Measurements from ENCODE around the gene C6orf136.

C6orf136 gene

GRCh38 chr6:30615958-30616810 lies 30.7 kb upstream of the C6orf136 start:
- DNase-seq (ENCODE audit: low read depth), result no peak

DNA sequence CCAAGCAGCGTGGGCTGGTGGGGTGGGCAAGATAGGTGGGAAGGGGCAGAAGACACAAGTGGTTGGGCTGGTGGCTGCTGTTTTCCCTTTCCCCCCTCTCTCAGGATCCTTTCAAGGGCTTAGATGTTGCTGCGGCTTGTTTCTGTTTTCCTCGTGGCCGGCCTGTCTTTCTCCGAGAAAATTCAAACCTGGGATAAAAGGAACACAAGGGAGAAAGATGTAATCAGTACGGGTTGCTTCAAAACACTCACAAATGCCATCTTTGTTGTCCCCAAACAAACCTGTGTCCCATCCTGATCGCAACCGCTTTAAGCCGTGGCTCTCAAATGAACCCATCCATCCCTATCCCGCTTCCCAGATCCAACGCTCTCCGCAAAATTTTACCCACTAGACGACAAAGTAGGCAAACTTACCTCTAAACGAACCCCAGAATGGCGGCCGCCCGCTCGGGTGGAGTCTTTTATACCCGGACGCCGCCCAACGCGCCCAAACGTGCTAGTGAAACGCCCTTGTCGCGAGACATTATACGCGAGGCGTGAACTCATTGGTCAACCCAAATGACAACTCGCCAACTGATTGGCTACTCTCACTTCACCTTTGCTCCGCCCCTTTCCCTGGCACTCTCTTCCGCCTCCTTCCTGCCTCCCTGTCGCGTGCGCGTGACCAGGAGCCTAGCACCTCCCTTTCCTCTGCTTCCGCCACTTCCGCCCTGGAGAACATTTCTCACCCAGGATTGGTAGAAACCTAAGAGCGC lies 29.9 kb upstream of the C6orf136 start, which contains the start of gene PPP1R10:
TSS of gene PPP1R10 (minus strand) at position 433 of the 754 bp plus-strand sequence. CDS start 7,299 bp downstream, outside the sequence.
- DNase-seq (ENCODE audit: low read depth), result peak; percentile 100

- peak; percentile 93 for DNase-seq (ENCODE audit: low read depth)
These were observed 29.2 kb upstream of the C6orf136 start, which contains the start of gene MRPS18B for GRCh38 chr6:30617565-30618269. TSS of gene MRPS18B (plus strand) at chr6:30617840. CDS start at chr6:30617866, 26 bp downstream.

- no peak for DNase-seq (ENCODE audit: low read depth)
These were observed 28.6 kb upstream of the C6orf136 start for GRCh38 chr6:30618270-30618797.

- no peak for DNase-seq (ENCODE audit: low read depth)
These were observed 27.4 kb upstream of the C6orf136 start for GRCh38 chr6:30619561-30619960.

DNA sequence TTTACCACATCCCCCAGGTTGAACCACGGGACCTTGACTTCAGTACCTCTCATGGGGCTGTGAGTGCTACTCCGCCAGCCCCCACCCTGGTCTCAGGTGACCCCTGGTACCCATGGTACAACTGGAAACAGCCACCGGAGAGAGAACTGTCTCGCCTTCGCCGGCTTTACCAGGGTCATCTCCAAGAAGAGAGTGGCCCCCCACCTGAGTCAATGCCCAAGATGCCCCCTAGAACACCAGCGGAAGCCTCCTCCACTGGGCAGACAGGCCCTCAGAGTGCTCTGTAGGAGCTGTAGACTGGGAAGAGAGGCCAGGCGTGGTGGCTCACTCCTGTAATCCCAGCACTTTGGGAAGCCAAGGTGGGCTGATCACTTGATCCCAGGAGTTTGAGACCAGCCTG lies 21.4 kb upstream of the C6orf136 start:
- no peak for DNase-seq (ENCODE audit: low read depth)

DNA sequence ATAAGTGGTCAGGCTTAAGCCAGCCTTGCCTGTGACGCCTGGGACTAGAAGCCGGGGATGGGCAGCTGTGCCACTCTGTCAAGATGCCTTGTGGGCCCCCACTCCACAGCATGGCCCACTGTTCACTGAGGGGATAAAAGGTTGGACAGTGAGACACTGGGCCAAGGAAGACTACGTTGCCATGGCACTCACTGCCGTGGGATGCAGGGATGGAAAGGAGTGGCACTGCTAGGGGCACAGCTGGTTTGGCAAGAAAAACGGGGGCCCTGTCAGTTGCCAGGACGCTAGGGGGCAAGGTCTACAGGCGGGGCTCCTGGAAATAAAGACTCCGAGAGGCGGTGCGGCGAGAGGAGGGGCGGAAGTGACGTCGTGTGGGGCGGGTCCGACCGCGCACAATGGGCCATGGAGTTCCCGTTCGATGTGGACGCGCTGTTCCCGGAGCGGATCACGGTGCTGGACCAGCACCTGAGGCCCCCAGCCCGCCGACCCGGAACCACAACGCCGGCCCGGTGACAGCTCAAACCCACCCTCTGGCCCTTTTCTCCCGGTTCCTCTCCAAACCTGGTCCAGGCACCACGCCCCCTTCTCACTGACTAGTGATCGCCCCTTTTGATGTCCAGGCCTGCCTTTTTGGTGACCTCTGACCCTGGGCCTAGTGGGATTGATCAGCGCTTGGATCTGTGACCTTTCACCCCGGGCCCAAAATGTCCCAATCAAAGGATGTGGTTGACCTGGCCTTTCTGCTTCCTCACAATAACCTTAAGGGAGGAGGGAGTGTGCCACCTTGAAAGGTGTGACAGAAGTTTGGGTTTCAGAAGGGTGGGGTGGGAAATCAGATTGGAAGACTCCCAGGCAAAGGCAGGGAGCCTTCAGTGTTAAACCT lies 20.2 kb upstream of the C6orf136 start, which contains the start of gene ATAT1:
TSS of gene ATAT1 (plus strand) at position 391 of the 883 bp plus-strand sequence.
- DNase-seq (ENCODE audit: low read depth), result no peak

DNA sequence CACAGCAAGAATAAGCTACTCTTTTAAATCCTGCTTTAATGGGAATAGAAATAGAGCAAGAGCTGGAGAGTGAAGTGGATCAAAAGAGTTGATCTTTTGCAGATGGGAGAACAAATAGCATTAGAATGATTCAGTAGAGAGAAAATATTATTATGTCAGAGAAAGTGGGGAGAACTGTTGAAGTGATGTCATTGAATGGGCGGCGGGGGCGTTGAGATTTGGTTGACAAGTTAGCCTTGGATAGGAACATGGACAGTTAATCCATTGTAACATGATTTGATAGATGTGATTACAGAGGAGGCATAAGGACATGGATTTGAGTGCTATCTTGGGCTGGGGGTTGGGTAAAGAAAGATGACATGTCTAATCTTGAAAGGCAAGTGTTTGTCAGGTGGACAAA lies 11.1 kb upstream of the C6orf136 start:
- no peak for DNase-seq (ENCODE audit: low read depth)

DNA sequence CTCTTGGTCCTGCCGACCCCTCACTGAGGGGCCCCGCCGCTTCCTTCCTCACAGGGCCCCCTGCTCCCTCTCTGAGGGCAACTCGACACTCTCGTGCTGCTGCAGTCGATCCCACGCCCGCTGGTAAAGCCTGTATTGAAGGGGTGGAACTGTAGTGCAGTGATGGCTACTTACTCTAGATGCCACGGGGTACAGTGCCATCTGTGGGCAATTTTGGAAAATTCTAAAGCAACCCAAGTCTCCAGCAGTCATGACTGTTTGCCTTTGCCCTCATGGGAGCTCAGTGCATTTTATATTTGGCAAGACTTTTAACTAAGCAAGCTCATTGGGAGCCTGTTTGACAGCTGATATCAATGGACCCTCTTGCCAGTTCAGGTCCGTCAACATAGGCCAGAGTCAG lies 6.5 kb upstream of the C6orf136 start:
- DNase-seq (ENCODE audit: low read depth), result no peak

DNA sequence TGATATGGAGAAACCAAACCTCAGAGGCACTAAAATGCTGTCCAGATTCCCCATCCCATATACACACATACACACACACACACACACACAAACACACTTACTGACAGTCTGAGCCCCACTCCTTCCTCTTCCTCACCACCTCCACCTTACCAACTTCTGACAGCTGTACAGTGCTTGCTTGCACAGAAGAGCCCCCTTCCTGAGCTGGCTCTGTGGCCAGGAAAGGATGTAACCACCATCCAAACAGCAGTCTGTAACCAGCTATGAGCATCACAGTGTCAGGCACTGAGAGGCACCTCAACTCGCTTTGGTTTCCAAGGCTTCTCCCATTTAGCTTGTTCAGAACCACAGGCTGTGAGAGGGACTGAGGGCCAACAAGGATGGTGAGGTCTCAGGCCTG lies 5.9 kb upstream of the C6orf136 start:
- DNase-seq (ENCODE audit: low read depth), result no peak

DNA sequence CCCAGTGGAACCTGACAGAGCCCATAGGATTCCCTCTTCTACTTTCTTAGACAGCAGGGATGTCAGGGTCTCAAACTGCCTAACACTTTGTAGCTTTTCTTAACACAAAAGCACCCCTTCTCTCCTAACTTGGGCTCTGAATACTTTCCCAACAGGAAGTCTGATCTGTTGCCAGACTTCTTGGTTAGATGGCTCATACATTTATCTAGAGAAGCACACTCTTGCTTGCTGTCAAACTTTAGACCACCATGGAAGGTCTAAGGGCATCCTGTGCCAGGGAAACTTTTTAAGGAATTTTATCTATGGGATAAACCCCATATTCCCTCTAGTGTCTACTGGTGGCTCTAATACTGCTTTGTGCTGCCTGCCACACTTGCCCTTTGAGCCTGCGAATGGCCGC lies 3.3 kb upstream of the C6orf136 start:
- DNase-seq (ENCODE audit: low read depth), result no peak

DNA sequence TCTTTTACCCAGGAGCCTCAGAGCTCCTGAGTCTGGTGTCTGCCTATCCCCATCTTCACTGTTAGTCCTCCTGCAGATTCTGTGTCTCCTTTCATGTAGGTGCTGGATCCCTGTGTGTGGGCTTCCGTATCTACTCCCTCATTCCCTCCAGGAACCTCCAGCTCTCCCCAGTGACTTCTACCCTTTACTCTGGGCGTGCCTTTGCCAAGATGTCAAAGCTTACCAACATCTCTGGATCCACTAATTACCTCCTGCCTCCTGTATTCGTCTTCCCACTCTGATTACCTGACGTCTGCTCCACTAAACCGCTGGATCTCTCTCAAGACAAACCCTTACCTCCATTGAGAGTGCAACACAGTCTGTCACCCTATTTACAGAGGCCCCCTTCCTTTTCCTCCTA lies 2.2 kb upstream of the C6orf136 start:
- DNase-seq (ENCODE audit: low read depth), result no peak

DNA sequence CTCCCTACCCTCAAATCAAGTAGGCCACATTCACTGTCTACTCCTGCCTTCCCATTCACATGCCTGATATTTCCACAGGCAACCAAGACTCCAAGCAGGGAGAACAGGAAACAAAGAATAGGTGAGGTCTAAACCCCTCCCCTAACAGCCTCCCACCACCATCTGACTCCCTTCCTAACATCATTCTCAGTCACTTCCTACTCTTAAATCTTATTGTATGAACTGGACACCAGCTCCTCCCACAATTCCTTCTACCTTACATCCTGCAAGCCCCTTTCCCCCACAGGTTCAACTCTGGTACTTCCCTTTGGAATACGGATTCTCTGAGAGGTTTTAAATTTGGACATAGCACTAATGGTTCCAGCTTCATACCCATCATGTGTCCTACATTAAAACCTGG lies 944 bp upstream of the C6orf136 start:
- DNase-seq (ENCODE audit: low read depth), result no peak

GRCh38 chr6:30647242-30648116 lies 546 bp downstream of the C6orf136 start:
- DNase-seq (ENCODE audit: low read depth), result no peak

- DNase-seq (ENCODE audit: low read depth), result no peak
These were observed 4.2 kb downstream of the C6orf136 start for GRCh38 chr6:30651143-30651542.

- DNase-seq (ENCODE audit: low read depth), result no peak
These were observed 8.1 kb downstream of the C6orf136 start for GRCh38 chr6:30654798-30655742.

GRCh38 chr6:30655743-30656094 lies 8.8 kb downstream of the C6orf136 start:
- no peak for DNase-seq (ENCODE audit: low read depth)

- no peak for DNase-seq (ENCODE audit: low read depth)
These were observed 9.6 kb downstream of the C6orf136 start for GRCh38 chr6:30656513-30656912.

DNA sequence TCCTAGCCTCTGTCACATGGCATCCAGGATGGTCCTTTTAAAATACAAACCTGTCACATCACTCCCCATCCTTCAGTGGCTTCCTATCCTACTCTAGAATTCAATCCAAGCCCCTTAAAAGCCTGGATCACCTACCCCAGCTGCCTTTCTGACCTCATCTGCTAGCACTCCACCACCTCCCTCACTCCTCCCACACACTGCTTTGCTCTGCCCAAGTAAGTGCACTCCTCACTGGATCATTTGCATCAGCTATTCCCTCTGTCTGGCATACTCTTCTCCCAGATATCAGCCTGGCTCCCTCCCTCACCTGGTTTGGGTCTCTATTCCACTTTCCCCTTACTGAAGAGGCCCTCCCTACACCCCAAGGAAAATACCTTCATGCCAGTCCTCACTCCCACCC lies 10.5 kb downstream of the C6orf136 start:
- no peak for DNase-seq (ENCODE audit: low read depth)

Measured in non-pigmented ciliary epithelial cell (primary cell).